Liver (tissue), 3 donors: ENCODE measurements around the gene ASPA.

ENCODE experiments used
- CTCF ChIP-seq: fragments of 150-350 bp; IDR thresholded peaks from 2 replicates; pipeline ENCODE4 v1.5.1; 2017; ENCODE audit warnings: improper control_type of control experiment, low read depth, low read length; ENCODE audit not compliant: missing input control
- FOXA1 ChIP-seq: IDR thresholded peaks from 2 replicates; pipeline ENCODE4 v1.6.1; 2016; ENCODE audit warnings: antibody characterized with exemption
- JUND ChIP-seq, 2 donors: IDR thresholded peaks; 2 replicates each; pipeline ENCODE4 v1.6.1; 2016; ENCODE audit warnings: antibody characterized with exemption in 2 of 2
- MAX ChIP-seq: IDR thresholded peaks from 2 replicates; pipeline ENCODE4 v1.6.1; 2016; ENCODE audit warnings: antibody characterized with exemption
- RAD21 ChIP-seq, 2 donors: IDR thresholded peaks; 2 replicates each; pipeline ENCODE4 v1.6.1; 2016; ENCODE audit warnings: antibody characterized with exemption in 2 of 2, mild to moderate bottlenecking in 2 of 2
- REST ChIP-seq: IDR thresholded peaks from 2 replicates; pipeline ENCODE4 v1.6.1; 2016; ENCODE audit warnings: antibody characterized with exemption, mild to moderate bottlenecking
- RXRA ChIP-seq, 2 donors: IDR thresholded peaks; 2 replicates each; pipeline ENCODE4 v1.6.1; 2017 to 2018; ENCODE audit warnings: antibody characterized with exemption in 2 of 2, mild to moderate bottlenecking in 1 of 2
- SP1 ChIP-seq: IDR thresholded peaks from 2 replicates; pipeline ENCODE4 v1.6.1; 2018; ENCODE audit warnings: antibody characterized with exemption, mild to moderate bottlenecking
- TAF1 ChIP-seq: conservative IDR thresholded peaks from 2 replicates; pipeline ENCODE4 v1.6.1; 2016; ENCODE audit warnings: antibody characterized with exemption, mild to moderate bottlenecking
- YY1 ChIP-seq: IDR thresholded peaks from 2 replicates; pipeline ENCODE4 v1.6.1; 2016; ENCODE audit warnings: antibody characterized with exemption, mild to moderate bottlenecking
- TF ChIP-seq, protein P1 (sequence below): IDR thresholded peaks from 2 replicates; pipeline ENCODE4 v1.6.1; 2016; ENCODE audit warnings: antibody characterized with exemption
- donor health status: healthy.
- donor health status: healthy.

GRCh38 chr17:3542410-3543088, 66.8 kb downstream of the ASPA start:
- TF ChIP-seq CTCF: no peak
- TF ChIP-seq REST: no peak
- TF ChIP-seq RXRA (IDR thresholded peaks at IDR 0.05): no peak
- TF ChIP-seq TAF1: no peak
- no peak for TF ChIP-seq MAX
- TF ChIP-seq, protein P1, sequence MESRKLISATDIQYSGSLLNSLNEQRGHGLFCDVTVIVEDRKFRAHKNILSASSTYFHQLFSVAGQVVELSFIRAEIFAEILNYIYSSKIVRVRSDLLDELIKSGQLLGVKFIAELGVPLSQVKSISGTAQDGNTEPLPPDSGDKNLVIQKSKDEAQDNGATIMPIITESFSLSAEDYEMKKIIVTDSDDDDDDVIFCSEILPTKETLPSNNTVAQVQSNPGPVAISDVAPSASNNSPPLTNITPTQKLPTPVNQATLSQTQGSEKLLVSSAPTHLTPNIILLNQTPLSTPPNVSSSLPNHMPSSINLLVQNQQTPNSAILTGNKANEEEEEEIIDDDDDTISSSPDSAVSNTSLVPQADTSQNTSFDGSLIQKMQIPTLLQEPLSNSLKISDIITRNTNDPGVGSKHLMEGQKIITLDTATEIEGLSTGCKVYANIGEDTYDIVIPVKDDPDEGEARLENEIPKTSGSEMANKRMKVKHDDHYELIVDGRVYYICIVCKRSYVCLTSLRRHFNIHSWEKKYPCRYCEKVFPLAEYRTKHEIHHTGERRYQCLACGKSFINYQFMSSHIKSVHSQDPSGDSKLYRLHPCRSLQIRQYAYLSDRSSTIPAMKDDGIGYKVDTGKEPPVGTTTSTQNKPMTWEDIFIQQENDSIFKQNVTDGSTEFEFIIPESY: no peak
- TF ChIP-seq YY1: no peak
- no peak for TF ChIP-seq JUND (IDR thresholded peaks at IDR 0.05)
- no peak for TF ChIP-seq SP1
- TF ChIP-seq FOXA1: no peak
- TF ChIP-seq RAD21 (IDR thresholded peaks at IDR 0.05): no peak
